Measurements from ENCODE around the gene SFXN2.
A peak's percentile ranks its signal among the peaks of the same experiment; 100 is the strongest.
"Not testable (repeated sequence)": the region's sequence is repeated elsewhere in the genome, so short reads cannot be mapped to it uniquely, and the experiment has no call there.

Gene SFXN2

DNA sequence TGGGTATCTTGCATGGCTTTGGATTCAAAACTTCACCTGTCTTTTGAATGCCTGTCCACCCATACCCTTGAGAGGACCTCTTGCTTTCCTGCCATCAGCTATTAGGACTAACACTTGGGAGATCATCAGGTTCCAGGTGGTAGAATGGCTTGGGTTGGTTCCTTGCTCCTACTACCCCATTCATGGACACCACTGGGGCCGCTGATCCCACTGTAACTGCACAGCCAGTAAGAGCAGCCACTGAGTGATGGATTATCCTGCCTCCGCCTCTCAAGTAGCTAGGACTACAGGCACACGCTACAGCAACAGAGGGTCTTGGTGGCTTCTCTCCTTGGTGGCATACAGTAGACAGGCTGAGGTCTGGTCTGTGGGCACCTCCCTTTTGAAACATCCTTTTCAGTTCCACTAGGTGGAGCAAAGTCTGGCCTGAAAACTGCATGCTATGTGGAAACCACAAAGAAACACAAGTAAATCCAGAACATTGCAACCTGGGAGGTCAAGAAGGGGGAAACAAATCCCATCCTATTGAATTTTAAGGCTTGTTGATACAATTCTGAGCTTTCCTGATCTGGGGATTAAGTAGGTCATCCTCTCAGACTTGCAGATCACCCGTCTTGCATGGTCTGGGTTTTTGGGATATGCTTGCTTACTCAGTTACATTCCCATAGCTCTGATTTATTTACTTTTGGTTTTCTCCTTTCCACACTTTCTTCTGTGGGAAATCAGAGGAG lies 38.7 kb downstream of the SFXN2 start:
- peak in 1 of 2 experiments; percentile 65 for DNase-seq (ENCODE audit: low read depth in 2 of 2)

DNA sequence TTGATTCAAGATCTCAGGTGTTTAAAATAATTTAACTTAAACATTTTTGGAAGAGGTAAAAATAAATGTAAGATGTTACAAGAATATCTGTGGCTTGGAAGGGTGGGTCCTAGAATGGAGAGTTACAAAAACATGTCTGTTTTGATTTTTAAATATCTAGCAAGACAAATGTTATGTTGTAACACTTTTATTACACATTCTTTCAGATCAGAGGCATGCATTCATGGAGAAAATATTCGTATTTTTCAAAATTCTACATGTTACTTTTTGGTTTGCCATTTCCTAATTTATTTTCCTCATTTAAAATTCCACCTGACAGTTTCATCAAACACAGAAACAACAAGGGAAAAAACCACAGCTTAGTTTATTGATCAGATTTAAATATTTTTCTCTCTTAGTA lies 39.3 kb downstream of the SFXN2 start:
- no peak for DNase-seq (ENCODE audit: low read depth in 2 of 2)

DNA sequence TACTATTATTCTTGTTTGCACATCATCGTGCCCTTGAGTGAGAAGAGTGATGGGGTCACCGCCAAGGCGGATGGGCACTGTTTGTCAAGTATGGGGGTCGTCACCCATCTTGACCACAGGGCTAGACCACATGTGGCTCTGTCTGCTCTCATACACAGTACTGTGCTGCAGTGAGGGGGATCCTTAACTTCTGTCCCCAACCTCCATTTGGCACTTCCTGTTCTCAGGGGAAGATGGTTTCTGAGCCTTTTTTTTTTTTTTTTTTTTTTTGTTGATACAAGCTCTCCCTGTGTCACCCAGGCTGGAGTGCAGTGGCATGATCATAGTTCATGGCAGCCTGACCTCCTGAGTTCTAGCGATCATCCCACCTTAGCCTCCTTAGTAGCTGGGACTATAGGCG lies 42.9 kb downstream of the SFXN2 start:
- no peak for DNase-seq (ENCODE audit: low read depth in 2 of 2)

DNA sequence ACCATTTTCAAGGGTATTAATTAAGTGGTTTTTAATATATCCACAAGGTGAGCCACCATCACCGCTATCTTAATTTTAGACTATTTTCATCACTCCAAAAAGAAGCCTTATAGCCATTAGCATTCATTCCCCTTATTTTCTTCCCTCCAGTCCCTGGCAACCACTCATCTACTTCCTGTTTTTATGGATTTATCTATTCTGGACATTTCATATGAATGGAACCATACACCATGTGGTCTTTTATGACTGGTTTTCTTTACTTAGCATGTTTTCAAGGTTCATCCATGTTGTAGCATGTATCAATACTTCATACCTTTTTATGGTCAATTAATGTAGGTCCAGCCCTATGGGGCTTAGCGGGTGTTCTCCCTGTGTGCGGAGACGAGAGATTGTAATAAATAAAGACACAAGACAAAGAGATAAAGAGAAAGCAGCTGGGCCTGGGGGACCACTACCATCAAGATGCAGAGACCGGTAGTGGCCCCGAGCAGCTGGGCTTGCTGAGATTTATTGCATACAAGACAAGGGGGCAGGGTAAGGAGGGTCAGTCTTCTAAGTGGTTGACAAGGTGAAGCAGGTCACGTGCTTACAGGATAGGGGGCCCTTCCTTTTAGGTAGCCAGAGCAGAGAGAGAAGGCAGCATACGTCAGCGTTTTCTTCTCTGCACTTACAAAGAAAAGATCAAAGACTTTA lies 44.0 kb downstream of the SFXN2 start:
- no peak for DNase-seq (ENCODE audit: low read depth in 2 of 2)

DNA sequence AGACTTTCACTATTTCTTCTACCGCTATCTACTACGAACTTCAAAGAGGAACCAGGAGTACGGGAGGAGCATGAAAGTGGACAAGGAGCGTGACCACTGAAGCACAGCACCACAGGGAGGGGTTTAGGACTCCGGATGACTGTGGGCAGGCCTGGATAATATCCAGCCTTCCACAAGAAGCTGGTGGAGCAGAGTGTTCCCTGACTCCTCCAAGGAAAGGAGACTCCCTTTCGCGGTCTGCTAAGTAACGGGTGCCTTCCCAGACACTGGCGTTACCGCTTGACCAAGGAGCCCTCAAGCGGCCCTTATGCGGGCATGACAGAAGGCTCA lies 44.5 kb downstream of the SFXN2 start:
- DNase-seq (ENCODE audit: low read depth in 2 of 2), result not testable (repeated sequence)

DNA sequence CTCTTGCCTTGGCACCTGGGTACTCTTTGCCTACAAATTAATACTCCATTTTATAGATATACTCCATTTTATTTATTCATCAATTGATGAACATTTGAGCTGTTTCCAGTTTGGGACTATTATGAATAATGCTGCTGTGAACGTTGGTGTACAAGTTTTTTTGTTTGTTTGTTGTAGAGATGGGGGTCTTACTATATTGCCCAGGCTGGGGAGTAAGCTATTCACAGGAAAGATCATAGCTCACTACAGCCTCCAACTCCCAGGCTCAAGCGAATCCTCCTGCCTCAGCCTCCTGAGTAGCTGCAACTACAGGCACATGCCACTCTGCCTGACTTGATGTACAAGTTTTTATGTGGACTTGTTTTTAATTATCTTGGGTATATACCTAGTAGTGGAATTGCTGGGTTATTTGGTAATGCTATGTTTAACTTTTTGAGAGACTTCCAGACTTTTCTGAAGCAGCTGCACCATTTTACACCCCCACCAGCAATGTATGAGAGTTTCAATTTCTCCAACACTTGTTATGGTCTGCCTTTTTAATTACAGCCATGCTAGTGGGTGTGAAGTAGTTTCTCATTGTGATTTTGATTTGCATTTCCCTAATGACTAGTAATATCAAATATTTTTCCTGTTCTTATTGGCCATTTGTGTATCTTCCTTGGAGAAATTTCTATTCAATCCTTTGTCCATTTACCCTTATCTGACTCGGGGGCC lies 45.2 kb downstream of the SFXN2 start:
- no peak for DNase-seq (ENCODE audit: low read depth in 2 of 2)

DNA sequence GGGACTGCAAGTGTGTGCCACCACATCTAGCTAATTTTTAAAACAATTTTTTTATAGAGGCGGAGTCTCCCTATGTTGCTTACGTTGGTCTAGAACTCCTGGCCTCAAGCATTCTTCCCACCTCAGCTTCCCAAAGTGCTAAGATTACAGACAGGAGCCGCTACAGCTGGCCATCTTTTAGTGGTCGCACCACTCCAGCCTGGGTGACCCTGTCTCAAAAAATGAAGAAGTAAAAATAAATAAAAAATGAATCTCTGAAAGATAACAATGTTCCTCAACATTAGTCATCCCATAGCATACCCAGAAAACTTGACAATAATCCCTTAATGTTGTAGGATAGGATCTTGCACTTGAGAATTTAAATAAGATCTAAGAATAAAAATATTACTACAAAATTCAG lies 47.5 kb downstream of the SFXN2 start:
- no peak for DNase-seq (ENCODE audit: low read depth in 2 of 2)

DNA sequence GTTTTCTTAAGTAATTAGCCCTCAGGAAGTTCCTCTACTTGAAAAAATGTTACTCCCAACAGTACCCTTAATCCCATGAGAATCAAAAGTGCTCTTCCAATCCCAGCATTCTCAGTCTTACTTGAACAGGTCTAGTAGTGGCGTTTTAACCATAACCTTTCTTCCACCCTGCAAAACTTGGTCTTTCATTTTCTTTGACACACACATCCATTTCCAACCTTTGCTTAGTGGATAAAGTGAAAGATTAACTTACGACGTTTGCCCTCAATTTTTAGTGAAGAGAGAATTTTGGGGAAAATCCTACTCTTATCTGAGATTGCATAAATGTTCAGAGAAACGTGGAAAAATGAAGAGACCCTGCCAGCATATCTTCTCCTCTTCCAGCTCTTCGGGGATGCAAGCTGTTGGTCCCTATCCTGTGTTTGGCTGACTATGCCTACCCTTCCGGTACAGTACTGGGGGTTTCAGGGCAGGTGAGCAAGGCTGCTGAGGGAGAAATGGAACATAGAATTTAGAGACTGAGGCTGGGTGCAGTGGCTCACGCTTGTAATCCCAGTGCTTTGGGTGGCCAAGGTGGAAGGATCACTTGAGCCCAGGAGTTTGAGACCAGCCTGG lies 48.1 kb downstream of the SFXN2 start:
- no peak for DNase-seq (ENCODE audit: low read depth in 2 of 2)

DNA sequence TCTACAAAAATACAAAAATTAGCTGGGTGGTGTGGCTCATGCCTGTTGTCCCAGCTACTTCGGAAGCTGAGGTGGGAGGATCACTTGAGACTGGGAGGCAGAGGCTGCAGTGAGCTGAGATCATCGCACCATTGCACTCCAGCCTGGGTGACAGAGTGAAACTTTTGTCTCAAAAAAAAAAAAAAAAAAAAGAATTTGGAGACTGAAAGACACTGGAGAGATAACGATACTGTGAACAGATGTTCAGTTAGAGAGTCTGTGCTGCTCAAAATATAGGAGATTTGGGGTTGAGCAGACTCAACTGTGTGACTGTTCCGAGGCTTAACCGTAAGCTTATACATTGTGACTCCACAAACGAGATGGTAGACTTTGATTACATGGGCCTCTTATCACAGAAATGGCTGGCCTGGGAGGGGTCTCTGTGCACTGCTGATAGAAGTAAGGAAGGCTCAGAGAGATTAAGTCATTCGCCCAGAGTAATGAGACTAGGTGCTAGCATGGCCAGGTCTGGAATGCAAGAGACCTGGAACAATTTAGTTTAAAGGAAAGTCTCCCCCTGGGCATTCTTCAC lies 48.7 kb downstream of the SFXN2 start:
- DNase-seq (ENCODE audit: low read depth in 2 of 2), result no peak

DNA sequence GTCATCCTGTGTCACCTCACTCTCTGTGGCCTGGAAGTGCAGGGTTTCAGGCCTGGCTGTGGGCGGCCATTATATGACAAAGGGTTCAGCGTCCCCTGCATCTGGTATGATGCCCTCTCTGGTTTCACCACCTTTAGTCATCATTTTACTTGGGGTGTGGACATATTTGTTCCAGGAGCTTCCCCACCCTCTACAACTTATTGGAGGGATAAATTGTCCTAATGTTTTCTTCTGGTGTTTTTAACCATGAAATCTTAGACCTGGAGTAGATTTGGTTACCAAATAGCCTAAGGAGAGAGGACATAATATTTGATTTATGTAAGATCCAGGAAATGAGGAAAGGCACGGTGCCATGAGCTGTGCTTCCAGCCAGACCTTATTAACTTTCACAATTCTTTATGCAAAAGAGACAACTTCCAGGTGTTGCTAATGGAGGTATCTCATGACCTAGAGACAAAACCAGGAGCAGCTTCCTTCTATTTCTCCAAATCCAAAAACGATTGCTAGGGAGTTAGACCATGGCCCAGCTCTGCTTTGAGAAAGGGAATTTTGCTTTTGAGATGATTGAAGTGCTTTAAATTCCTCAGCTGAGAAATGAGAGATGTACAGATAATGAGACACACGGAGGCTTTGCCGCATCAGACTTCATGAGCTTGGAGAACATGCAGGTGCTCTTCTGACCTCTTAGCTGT lies 50.2 kb downstream of the SFXN2 start:
- DNase-seq (ENCODE audit: low read depth in 2 of 2), result peak; percentile 53 to 62

DNA sequence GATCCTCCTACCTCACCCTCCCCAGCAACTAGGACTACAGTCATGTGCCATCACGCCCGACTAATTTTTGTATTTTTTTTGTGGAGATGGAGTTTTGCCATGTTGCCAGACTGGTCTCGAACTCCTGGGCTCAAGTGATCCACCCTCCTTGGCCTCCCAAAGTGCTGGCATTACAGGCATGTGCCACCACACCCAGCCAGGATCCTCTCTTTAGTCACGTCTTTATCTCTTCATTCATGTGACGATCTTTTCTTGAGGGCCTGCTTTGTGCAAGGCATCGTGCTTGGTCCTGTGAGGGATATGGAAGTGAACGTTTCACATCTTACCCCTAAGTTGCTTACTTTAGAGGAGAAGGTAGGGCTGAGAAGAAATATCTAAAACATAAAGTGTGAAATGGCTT lies 50.9 kb downstream of the SFXN2 start:
- no peak for DNase-seq (ENCODE audit: low read depth in 2 of 2)

DNA sequence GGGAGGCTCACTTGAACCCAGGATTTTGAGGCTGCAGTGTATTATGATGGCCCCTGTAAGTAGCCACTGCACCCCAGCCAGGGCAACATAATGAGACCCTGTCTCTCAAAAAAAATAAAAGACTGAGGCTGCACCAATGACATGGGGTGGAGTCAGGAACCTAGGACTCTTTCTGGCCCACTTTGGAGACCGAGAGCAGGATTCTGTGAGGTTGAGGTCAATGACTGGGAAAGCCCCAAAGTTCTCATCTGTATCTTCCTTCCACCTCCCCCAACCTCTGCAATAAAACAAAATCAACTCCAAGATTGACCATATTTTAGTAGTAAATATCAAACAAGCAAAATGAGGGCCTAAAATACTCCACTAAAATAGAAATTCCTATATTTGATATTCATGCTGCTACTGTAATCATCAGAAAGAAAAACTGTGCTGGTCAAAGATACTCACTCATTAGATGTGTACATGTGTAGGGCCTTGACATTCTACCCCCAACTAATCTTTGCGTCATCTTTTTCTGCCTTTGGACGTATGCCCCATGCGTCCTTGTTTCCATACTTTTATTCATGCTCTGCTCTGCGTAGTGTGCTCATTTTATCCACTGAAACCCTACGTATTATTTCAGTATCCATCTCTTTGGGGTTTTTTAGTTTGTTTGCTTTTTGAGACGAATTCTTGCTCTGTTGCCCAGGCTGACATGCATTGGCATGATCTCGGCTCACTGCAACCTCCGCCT lies 53.2 kb downstream of the SFXN2 start:
- DNase-seq (ENCODE audit: low read depth in 2 of 2), result no peak

DNA sequence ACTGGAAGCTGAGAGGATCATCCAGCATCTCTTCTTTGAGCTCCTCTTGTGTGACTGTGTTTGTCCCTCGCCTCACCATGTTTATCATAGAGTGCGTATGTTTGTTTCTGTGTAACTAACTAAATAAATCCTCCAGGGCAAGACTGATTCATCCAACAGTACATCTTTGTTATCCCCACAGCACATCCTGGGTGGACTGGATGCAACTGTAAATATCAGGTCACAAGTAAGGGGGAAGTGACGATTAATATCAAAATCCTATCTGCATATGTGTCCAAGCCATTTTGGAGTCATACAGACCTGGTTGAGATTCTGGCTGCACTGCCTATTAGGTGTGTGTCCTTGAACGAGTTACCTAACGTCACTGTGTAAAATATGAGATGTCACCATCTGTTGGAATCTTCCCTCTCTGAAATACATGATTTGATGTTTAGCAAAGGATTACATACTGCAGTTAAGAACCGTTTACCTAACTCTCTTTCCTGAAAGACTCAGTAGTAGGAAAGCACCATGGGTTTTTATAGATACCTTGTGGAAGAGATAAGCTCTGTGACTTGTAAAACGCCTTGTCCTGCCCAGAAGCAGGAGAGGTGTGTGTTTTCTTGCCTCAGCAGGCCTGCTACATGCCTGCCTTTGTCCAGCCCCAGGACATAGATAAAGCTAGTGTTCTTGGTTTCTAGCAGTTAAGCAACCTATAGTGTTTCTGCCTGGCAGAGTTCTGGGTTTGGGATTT lies 55.1 kb downstream of the SFXN2 start:
- no peak for DNase-seq (ENCODE audit: low read depth in 2 of 2)

DNA sequence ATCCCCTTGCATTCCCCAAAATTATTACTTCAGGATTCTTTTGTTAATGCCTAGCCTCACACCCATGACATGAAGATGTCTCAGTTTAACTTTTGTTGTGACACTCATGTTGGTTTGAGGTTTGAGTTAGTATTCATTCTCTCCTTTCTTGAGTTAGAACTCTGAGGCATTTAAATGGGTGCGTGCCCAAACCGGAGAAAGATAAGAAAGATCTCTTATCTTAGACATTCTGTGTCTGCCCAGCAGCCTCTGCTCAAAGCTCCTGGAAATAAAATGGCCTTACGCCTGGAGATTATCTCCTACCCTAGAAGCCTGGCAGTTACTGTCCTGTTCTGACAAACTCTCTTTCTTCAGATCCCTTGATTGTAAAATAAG lies 55.7 kb downstream of the SFXN2 start:
- no peak for DNase-seq (ENCODE audit: low read depth in 2 of 2)

DNA sequence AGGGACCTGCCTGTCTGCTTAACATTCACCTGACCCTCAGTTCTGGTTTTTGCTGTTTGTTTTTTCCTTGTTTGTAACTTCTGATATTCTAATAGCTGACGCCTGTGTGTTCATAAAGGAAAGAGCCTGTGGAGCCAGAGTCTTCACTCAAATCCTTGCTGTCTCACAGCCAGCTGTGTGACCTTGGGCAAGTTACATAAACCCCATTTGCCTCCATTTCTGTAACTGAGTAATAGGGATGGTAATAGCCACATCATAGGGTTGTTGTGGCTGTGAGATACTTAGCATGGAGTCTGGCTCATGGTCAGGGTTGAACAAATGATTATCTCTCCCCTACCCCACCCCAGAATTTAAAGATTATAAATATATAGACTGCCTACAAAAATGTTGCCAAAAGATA lies 56.4 kb downstream of the SFXN2 start:
- no peak for DNase-seq (ENCODE audit: low read depth in 2 of 2)

DNA sequence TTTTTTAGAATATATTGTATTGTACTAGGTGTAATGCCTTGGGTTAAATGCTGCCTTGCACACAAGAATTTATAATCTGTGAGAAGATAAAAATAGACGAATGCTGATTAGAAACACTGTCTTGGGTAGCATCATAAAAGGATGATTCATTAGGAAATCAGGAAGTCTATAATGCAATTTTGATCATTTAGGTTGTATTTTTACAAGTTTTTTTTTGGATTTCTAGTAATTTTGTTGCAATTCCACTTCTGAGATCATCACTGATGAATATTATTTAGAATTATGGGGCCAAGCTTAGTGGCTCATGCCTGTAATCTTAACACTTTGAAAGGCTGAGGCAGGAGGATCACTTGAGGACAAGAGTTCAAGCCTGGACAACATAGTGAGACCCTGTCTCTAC lies 58.9 kb downstream of the SFXN2 start:
- peak in 1 of 2 experiments; percentile 34 for DNase-seq (ENCODE audit: low read depth in 2 of 2)

DNA sequence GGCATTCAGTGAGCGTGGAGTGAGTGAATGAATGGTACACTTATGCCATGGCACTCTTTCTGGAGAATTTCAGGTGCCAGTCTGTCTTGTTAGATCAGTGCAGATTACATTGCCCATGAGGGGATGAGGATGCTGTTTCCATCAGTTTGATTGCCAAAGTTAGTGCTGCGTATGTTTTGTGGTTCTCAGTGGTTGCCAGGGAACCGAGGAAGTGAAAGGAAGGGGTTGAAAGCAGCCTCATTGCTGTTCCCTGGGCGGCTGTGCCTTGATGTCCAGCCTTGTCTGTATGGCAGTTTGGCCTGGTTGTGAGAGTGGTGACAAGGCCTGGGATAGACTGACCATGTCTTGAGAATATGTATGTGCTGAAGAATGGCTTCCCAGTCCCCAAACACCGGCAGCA lies 59.5 kb downstream of the SFXN2 start:
- no peak for DNase-seq (ENCODE audit: low read depth in 2 of 2)

DNA sequence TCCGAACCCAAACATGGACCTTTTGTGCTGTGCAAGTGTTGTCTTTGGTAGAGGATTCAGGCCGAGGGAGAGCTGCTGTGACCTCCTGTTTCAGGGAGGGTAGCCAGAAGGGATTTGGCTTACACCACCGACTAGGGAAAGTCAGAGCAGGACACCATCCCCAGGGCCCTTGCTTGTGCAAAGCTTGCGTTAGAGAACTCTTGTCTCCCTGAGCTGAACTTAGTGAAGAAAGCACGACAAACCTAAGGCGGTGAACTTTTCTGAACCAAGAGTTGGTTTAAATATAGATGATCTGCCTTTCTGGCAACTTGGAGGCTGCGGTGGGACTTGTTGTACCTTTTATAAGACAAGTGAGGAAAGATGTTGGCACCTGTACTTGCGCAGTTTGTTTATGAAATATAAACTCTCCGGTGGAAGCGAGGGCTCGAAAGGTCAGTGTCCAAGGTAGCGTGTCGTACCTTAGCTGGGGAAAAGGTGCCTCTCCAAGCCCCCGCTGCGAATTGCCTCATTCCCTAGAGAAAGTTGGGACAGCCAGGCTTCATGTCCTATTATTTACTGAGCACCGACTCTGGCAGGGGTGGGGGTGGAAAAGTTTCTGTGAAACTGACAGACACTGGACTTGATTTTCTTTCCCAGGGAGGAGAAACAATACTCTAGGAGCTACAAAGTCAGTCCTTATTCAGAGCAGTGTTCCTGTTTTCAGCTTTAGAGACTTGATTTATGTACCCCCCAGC lies 60.9 kb downstream of the SFXN2 start:
- DNase-seq (ENCODE audit: low read depth in 2 of 2), result no peak

DNA sequence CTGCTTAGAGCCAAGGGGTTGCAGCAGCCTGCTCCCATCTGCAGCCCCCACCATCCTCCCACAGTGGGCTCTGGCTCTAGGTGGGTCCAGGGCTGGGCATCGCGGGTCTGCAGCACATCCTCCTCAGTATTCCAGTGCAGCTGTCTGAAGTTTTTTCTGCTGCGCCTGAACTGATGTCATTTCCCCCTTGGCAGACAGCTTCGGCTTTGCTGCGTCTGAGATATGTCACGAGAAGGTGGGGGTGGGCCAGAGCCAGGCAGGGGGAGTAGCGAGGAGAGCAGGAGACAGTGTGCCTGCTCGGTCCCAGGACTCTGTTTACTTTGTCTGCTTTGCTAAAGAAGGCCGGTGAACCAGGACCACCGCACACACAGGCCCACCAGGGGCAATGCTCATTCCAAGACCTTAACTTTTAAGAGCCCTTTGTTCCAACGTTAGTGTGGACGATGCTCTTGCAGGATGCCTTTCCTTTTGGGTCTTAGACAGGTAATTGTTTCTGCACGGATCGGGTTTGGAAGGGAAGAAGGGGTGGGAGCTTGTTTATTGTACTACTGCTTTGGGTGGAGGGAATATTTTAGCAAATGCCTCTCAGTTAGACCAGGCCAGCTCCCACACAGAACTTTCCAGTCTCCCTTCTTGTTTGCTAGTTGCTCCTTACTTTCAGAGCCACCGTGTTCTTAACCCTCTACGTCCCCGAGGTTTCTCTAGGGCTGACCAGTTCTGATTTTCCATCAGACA lies 61.7 kb downstream of the SFXN2 start:
- peak; percentile 51 to 61 for DNase-seq (ENCODE audit: low read depth in 2 of 2)
